ENCODE measurements around the gene SPON1.
A peak's percentile ranks its signal among the peaks of the same experiment; 100 is the strongest.
"Not testable (repeated sequence)": the region's sequence is repeated elsewhere in the genome, so short reads cannot be mapped to it uniquely, and the experiment has no call there.

Gene SPON1

GRCh38 chr11:14081581-14082231 lies 119.2 kb downstream of the SPON1 start:
- Histone ChIP-seq H3K27me3 (ENCODE audit: control insufficient read depth in 1 of 2, insufficient read depth in 2 of 2, low read length in 2 of 2) (no peaks in the 10 kb centered on the region), H3K9ac (ENCODE audit: low read length in 2 of 2) (no peak overlapping the region), H3K27ac (ENCODE audit: low read length) (peak overlapping the region; percentile 6), H3K9me3 (ENCODE audit: control insufficient read depth in 2 of 2, low read length in 2 of 2) (peaks cover 0 to 3% of the 10 kb centered on the region in 2 donors), H3K4me3 (ENCODE audit: low read length in 2 of 2) (no peak overlapping the region), H3K4me1 (ENCODE audit: control insufficient read depth, insufficient read depth, low read length) (peaks cover 3% of the 10 kb centered on the region), H3K36me3 (ENCODE audit: control insufficient read depth in 2 of 2, insufficient read depth in 2 of 2, low read length in 2 of 2) (peaks cover 4 to 12% of the 10 kb centered on the region in 2 donors)

GRCh38 chr11:14082338-14082737 lies 119.8 kb downstream of the SPON1 start:
- Histone ChIP-seq H3K27ac (ENCODE audit: low read length) (peak overlapping the region; percentile 42), H3K4me1 (ENCODE audit: control insufficient read depth, insufficient read depth, low read length) (peaks cover 3% of the 10 kb centered on the region), H3K9ac (ENCODE audit: low read length in 2 of 2) (no peak overlapping the region), H3K27me3 (ENCODE audit: control insufficient read depth in 1 of 2, insufficient read depth in 2 of 2, low read length in 2 of 2) (no peaks in the 10 kb centered on the region), H3K4me3 (ENCODE audit: low read length in 2 of 2) (no peak overlapping the region), H3K36me3 (ENCODE audit: control insufficient read depth in 2 of 2, insufficient read depth in 2 of 2, low read length in 2 of 2) (peaks cover 4 to 12% of the 10 kb centered on the region in 2 donors), H3K9me3 (ENCODE audit: control insufficient read depth in 2 of 2, low read length in 2 of 2) (peaks cover 0 to 3% of the 10 kb centered on the region in 2 donors)

GRCh38 chr11:14088861-14089260 lies 126.3 kb downstream of the SPON1 start:
- not testable (repeated sequence) for H3K4me3 ChIP-seq (ENCODE audit: low read length in 2 of 2); H3K9ac ChIP-seq (ENCODE audit: low read length in 2 of 2); H3K27me3 ChIP-seq (ENCODE audit: control insufficient read depth in 1 of 2, insufficient read depth in 2 of 2, low read length in 2 of 2); H3K36me3 ChIP-seq (ENCODE audit: control insufficient read depth in 2 of 2, insufficient read depth in 2 of 2, low read length in 2 of 2); H3K9me3 ChIP-seq (ENCODE audit: control insufficient read depth in 2 of 2, low read length in 2 of 2); H3K27ac ChIP-seq (ENCODE audit: low read length)
- H3K4me1 ChIP-seq (ENCODE audit: control insufficient read depth, insufficient read depth, low read length): peaks cover 18% of the 10 kb centered on the region

GRCh38 chr11:14089690-14090462 lies 127.4 kb downstream of the SPON1 start:
- Histone ChIP-seq H3K36me3 (ENCODE audit: control insufficient read depth in 2 of 2, insufficient read depth in 2 of 2, low read length in 2 of 2) (no peaks in the 10 kb centered on the region), H3K9ac (ENCODE audit: low read length in 2 of 2) (no peak overlapping the region), H3K4me3 (ENCODE audit: low read length in 2 of 2) (no peak overlapping the region), H3K27me3 (ENCODE audit: control insufficient read depth in 1 of 2, insufficient read depth in 2 of 2, low read length in 2 of 2) (no peaks in the 10 kb centered on the region), H3K4me1 (ENCODE audit: control insufficient read depth, insufficient read depth, low read length) (peaks cover 18% of the 10 kb centered on the region), H3K9me3 (ENCODE audit: control insufficient read depth in 2 of 2, low read length in 2 of 2) (no peaks in the 10 kb centered on the region), H3K27ac (ENCODE audit: low read length) (peak overlapping the region; percentile 24)

- not testable (repeated sequence) for H3K9ac ChIP-seq (ENCODE audit: low read length in 2 of 2); H3K9me3 ChIP-seq (ENCODE audit: control insufficient read depth in 2 of 2, low read length in 2 of 2); H3K36me3 ChIP-seq (ENCODE audit: control insufficient read depth in 2 of 2, insufficient read depth in 2 of 2, low read length in 2 of 2); H3K4me3 ChIP-seq (ENCODE audit: low read length in 2 of 2); H3K27me3 ChIP-seq (ENCODE audit: control insufficient read depth in 1 of 2, insufficient read depth in 2 of 2, low read length in 2 of 2); H3K27ac ChIP-seq (ENCODE audit: low read length)
- H3K4me1 ChIP-seq (ENCODE audit: control insufficient read depth, insufficient read depth, low read length): peaks cover 18% of the 10 kb centered on the region
Observed at GRCh38 chr11:14090631-14091030, 128.1 kb downstream of the SPON1 start.

GRCh38 chr11:14093065-14093464 lies 130.5 kb downstream of the SPON1 start:
- H3K27ac ChIP-seq (ENCODE audit: low read length): no peak overlapping the region
- no peak overlapping the region for H3K4me3 ChIP-seq (ENCODE audit: low read length in 2 of 2)
- H3K9ac ChIP-seq (ENCODE audit: low read length in 2 of 2): no peak overlapping the region
- H3K4me1 ChIP-seq (ENCODE audit: control insufficient read depth, insufficient read depth, low read length): peaks cover 18% of the 10 kb centered on the region
- H3K27me3 ChIP-seq (ENCODE audit: control insufficient read depth in 1 of 2, insufficient read depth in 2 of 2, low read length in 2 of 2): no peaks in the 10 kb centered on the region
- no peaks in the 10 kb centered on the region for H3K36me3 ChIP-seq (ENCODE audit: control insufficient read depth in 2 of 2, insufficient read depth in 2 of 2, low read length in 2 of 2)
- H3K9me3 ChIP-seq (ENCODE audit: control insufficient read depth in 2 of 2, low read length in 2 of 2): no peaks in the 10 kb centered on the region

GRCh38 chr11:14094481-14095037 lies 132.0 kb downstream of the SPON1 start:
- Histone ChIP-seq H3K4me1 (ENCODE audit: control insufficient read depth, insufficient read depth, low read length) (peaks cover 12% of the 10 kb centered on the region), H3K27me3 (ENCODE audit: control insufficient read depth in 1 of 2, insufficient read depth in 2 of 2, low read length in 2 of 2) (no peaks in the 10 kb centered on the region), H3K27ac (ENCODE audit: low read length) (no peak overlapping the region), H3K36me3 (ENCODE audit: control insufficient read depth in 2 of 2, insufficient read depth in 2 of 2, low read length in 2 of 2) (no peaks in the 10 kb centered on the region), H3K4me3 (ENCODE audit: low read length in 2 of 2) (no peak overlapping the region), H3K9ac (ENCODE audit: low read length in 2 of 2) (no peak overlapping the region), H3K9me3 (ENCODE audit: control insufficient read depth in 2 of 2, low read length in 2 of 2) (no peaks in the 10 kb centered on the region)

GRCh38 chr11:14095882-14096281 lies 133.4 kb downstream of the SPON1 start:
- Histone ChIP-seq H3K4me1 (ENCODE audit: control insufficient read depth, insufficient read depth, low read length) (peaks cover 3% of the 10 kb centered on the region), H3K27ac (ENCODE audit: low read length) (no peak overlapping the region)

GRCh38 chr11:14096606-14097005 lies 134.1 kb downstream of the SPON1 start:
- H3K9me3 ChIP-seq (ENCODE audit: control insufficient read depth in 2 of 2, low read length in 2 of 2): no peaks in the 10 kb centered on the region
- peaks cover 3% of the 10 kb centered on the region for H3K4me1 ChIP-seq (ENCODE audit: control insufficient read depth, insufficient read depth, low read length)
- no peaks in the 10 kb centered on the region for H3K36me3 ChIP-seq (ENCODE audit: control insufficient read depth in 2 of 2, insufficient read depth in 2 of 2, low read length in 2 of 2)
- H3K27ac ChIP-seq (ENCODE audit: low read length): no peak overlapping the region
- no peaks in the 10 kb centered on the region for H3K27me3 ChIP-seq (ENCODE audit: control insufficient read depth in 1 of 2, insufficient read depth in 2 of 2, low read length in 2 of 2)
- no peak overlapping the region for H3K4me3 ChIP-seq (ENCODE audit: low read length in 2 of 2)
- no peak overlapping the region for H3K9ac ChIP-seq (ENCODE audit: low read length in 2 of 2)

More at GRCh38 chr11:14095882-14096281, 133.4 kb downstream of the SPON1 start:
- H3K9me3 ChIP-seq (ENCODE audit: control insufficient read depth in 2 of 2, low read length in 2 of 2): no peaks in the 10 kb centered on the region
- H3K9ac ChIP-seq (ENCODE audit: low read length in 2 of 2): no peak overlapping the region
- H3K4me3 ChIP-seq (ENCODE audit: low read length in 2 of 2): no peak overlapping the region
- H3K27me3 ChIP-seq (ENCODE audit: control insufficient read depth in 1 of 2, insufficient read depth in 2 of 2, low read length in 2 of 2): no peaks in the 10 kb centered on the region
- no peaks in the 10 kb centered on the region for H3K36me3 ChIP-seq (ENCODE audit: control insufficient read depth in 2 of 2, insufficient read depth in 2 of 2, low read length in 2 of 2)

- peaks cover under 1% of the 10 kb centered on the region for H3K4me1 ChIP-seq (ENCODE audit: control insufficient read depth, insufficient read depth, low read length)
- H3K27ac ChIP-seq (ENCODE audit: low read length): no peak overlapping the region
- no peaks in the 10 kb centered on the region for H3K27me3 ChIP-seq (ENCODE audit: control insufficient read depth in 1 of 2, insufficient read depth in 2 of 2, low read length in 2 of 2)
- H3K36me3 ChIP-seq (ENCODE audit: control insufficient read depth in 2 of 2, insufficient read depth in 2 of 2, low read length in 2 of 2): no peaks in the 10 kb centered on the region
- H3K4me3 ChIP-seq (ENCODE audit: low read length in 2 of 2): no peak overlapping the region
- H3K9ac ChIP-seq (ENCODE audit: low read length in 2 of 2): no peak overlapping the region
- H3K9me3 ChIP-seq (ENCODE audit: control insufficient read depth in 2 of 2, low read length in 2 of 2): no peaks in the 10 kb centered on the region
Observed at GRCh38 chr11:14101388-14101787, 138.9 kb downstream of the SPON1 start.

- H3K9ac ChIP-seq (ENCODE audit: low read length in 2 of 2): no peak overlapping the region
Observed at GRCh38 chr11:14102766-14103165, 140.2 kb downstream of the SPON1 start.

More at GRCh38 chr11:14102766-14103165, 140.2 kb downstream of the SPON1 start:
- Histone ChIP-seq H3K36me3 (ENCODE audit: control insufficient read depth in 2 of 2, insufficient read depth in 2 of 2, low read length in 2 of 2) (no peaks in the 10 kb centered on the region), H3K4me3 (ENCODE audit: low read length in 2 of 2) (no peak overlapping the region), H3K4me1 (ENCODE audit: control insufficient read depth, insufficient read depth, low read length) (peaks cover 9% of the 10 kb centered on the region), H3K27ac (ENCODE audit: low read length) (no peak overlapping the region), H3K27me3 (ENCODE audit: control insufficient read depth in 1 of 2, insufficient read depth in 2 of 2, low read length in 2 of 2) (no peaks in the 10 kb centered on the region), H3K9me3 (ENCODE audit: control insufficient read depth in 2 of 2, low read length in 2 of 2) (no peaks in the 10 kb centered on the region)
